GM10266 (cell line): ENCODE data around the gene KDM6A.

Experiments used
- DNase-seq: peaks from one replicate; pipeline ENCODE4 v3.0.0; 2012; ENCODE audit errors: extremely low spot score
- CTCF ChIP-seq: IDR thresholded peaks from 2 replicates; pipeline ENCODE4 v1.5.1; 2012; ENCODE audit warnings: mild to moderate bottlenecking, low read depth; ENCODE audit not compliant: control insufficient read depth, insufficient read depth; ENCODE audit errors: missing control alignments

Gene KDM6A

GRCh38 chrX:44914532-44915198 lies 41.7 kb downstream of the KDM6A start:
- TF ChIP-seq CTCF, result no peak
- DNase-seq, result no peak

- no peak for DNase-seq
These were observed 42.4 kb downstream of the KDM6A start for GRCh38 chrX:44915361-44915868.

DNA sequence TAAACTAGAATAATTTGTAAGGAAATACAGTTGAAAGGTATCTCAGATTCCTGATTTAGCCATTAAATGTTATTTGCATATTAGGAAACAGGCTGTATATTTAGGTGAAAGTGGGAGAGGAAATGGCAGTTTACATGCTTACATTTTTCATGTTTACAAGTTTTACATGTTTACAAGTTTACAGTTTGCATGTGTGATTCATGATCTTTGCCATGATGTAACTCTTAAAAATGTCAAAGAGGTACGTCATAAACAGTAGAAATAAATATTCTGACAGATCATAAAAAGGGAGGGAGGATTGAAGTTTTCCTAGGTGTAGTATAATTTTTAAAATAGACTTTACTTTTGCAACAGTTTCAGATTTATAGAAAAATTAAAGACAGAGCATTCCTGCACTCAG lies 45.7 kb downstream of the KDM6A start:
- no peak for TF ChIP-seq CTCF
- DNase-seq, result no peak

More at GRCh38 chrX:44915361-44915868, 42.4 kb downstream of the KDM6A start:
- no peak for TF ChIP-seq CTCF

DNA sequence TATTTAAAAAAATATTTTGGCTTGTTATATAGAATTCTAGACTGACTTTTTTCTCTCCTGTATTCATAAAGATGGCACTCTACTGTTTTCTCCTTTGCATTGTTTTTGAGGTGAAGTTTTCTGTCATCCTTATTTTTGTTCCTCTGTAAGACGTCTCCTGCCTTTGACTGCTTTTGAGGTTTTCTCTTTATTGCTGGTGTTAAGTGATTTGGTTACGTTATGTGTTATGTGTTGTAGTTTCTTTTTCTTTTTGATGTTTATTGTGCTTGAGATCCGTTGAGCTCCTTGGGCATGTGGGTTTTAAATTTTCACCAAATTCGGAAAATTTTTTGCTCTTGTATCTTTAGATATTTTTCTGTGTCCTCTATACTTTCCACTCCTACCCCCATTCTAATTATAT lies 50.0 kb downstream of the KDM6A start:
- DNase-seq, result no peak
- no peak for TF ChIP-seq CTCF

DNA sequence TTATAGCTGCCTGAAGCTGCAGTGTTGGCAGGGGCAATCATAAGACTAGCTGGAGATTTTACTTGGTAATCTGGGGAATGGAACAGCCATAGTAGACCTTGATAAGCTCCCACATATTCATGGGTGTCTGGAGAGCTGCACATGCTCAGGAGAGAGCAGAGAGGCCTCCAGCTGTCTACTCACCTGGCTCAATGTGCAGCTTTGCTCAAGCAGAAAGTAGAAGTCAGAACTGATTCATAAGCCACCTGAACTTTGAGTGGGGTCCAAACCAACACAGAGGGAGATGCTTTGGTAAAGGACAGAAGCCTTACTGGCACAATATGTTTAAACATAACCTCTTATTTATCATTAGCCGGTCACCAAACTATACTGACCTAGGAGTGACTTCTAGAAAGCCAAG lies 54.4 kb downstream of the KDM6A start:
- TF ChIP-seq CTCF, result no peak
- DNase-seq, result no peak

DNA sequence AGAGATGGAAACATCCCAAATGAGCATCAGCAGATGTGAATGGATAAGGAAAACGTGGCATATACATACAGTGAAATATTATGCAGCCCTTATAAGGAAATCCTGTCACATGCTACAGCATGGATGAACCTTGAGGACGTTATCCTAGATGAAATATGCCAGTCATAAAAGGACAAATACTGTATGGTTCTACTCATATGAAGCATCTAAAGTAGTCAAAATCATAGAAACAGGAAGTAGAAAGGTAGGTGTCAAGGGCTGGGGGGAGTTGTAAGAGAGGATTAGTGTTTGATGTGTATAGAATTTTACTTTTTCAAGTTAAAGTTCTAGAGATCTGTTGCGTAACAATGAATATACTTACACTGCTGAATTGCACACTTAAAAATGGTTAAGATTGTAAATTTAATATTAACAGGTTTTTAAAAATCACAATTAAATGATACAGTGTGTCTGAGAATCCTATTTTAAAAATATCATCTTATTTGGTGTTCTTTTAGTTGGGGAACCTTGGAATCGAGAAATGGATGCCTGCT lies 58.5 kb downstream of the KDM6A start:
- TF ChIP-seq CTCF, result no peak
- DNase-seq, result no peak

- DNase-seq, result no peak
- no peak for TF ChIP-seq CTCF
These were observed 62.2 kb downstream of the KDM6A start for GRCh38 chrX:44935172-44935571.
